ENCODE results near the gene HIF1A. TPM values are rescaled to one million over a fixed set of nuclear protein-coding genes. Genes with fewer than 3 reads are reported as not detected.

HIF1A gene
- total and polyA plus RNA-seq, 2 donors (not counting 3 experiments of a cell fraction or from before 2014, with no cell fraction given) = 58.3 to 179 TPM

DNA sequence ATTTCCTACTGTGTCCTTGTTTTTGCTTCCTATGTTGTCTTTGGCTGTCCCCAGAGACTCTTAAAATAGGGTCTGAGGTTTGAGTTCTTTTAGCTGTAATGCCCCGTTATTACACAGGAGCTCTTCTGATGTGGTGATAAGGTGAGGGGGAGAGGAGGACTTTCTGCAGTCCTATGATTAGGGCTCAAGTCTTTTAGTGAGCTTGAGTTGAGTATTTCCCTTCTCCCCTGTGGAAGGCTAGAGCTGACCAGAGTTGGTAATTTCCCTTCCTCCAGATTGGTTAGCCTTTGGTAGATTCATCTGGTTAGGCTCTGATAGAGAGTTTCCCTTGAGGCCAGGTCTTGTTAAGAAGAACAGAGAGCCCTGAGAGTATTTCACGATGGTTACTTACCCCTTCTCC lies 4.3 kb upstream of the HIF1A start:
- CTCF ChIA-PET = interaction anchor here (0.9 to 1.6 kb wide), 3 partner anchors 8 to 110 kb away, joined by 3 to 6 read pairs (median 4); no protein-coding TSS in a partner anchor

More for the DNA sequence above, 4.3 kb upstream of the HIF1A start:
- FAIRE-seq = no peak
- H3K4me1 ChIP-seq (ENCODE audit: control insufficient read depth, extremely low read depth, insufficient read depth, low read length) = peaks cover 5% of the 10 kb centered on the region
- no peak for DNase-seq (ENCODE audit: low read depth, low spot score)
- H3K36me3 ChIP-seq (ENCODE audit: control insufficient read depth in 2 of 2, extremely low read depth in 1 of 2, insufficient read depth in 2 of 2, low read length in 2 of 2) = no peaks in the 10 kb centered on the region
- no peaks in the 10 kb centered on the region for H3K9me1 ChIP-seq (replicated peaks; ENCODE audit: control insufficient read depth, extremely low read depth, insufficient read depth, low read length)
- POLR2A ChIA-PET = interaction anchor here (0.6 kb wide), 1 partner anchor 302 kb away, joined by 3 read pairs; no protein-coding TSS in a partner anchor
- intact Hi-C loops (cut with micrococcal nuclease) = no loop called here
- peaks cover 6% of the 10 kb centered on the region for H3K79me2 ChIP-seq (ENCODE audit: control insufficient read depth, insufficient read depth, low read length)
- no peak overlapping the region for H3K4me3 ChIP-seq (replicated peaks in 1 of 3; ENCODE audit: insufficient read depth in 1 of 3, low read depth in 1 of 3, low read length in 3 of 3)
- dilution Hi-C loops (cut with MboI; ENCODE audit: extremely low pct_ligation_motif_present, low sequenced_read_pairs) = no loop called here
- H3K27me3 ChIP-seq (ENCODE audit: control insufficient read depth in 2 of 2, insufficient read depth in 2 of 2, low read length in 2 of 2) = no peaks in the 10 kb centered on the region
- no peak overlapping the region for H3K27ac ChIP-seq (ENCODE audit: insufficient read depth, low read depth, low read length)
- H3K4me2 ChIP-seq (ENCODE audit: insufficient read depth, low read length) = no peak overlapping the region
- H2AFZ ChIP-seq (ENCODE audit: low read depth, low read length) = no peak overlapping the region
- BruUV-seq (replicated peaks) = no TSS peak
- no peak overlapping the region for H3K9ac ChIP-seq (replicated peaks; ENCODE audit: extremely low read depth, insufficient read depth, low read length)
- no peaks in the 10 kb centered on the region for H4K20me1 ChIP-seq (replicated peaks; ENCODE audit: control insufficient read depth, extremely low read depth, insufficient read depth, low read length)
- no peak for TF ChIP-seq EZH2 (IDR thresholded peaks at IDR 0.05; ENCODE audit: borderline replicate concordance, low read depth, low read length, severe bottlenecking)
- no peak for TF ChIP-seq JUN (IDR thresholded peaks at IDR 0.05; ENCODE audit: borderline replicate concordance, insufficient read depth, insufficient read length, low read depth)
- TF ChIP-seq, protein P1, sequence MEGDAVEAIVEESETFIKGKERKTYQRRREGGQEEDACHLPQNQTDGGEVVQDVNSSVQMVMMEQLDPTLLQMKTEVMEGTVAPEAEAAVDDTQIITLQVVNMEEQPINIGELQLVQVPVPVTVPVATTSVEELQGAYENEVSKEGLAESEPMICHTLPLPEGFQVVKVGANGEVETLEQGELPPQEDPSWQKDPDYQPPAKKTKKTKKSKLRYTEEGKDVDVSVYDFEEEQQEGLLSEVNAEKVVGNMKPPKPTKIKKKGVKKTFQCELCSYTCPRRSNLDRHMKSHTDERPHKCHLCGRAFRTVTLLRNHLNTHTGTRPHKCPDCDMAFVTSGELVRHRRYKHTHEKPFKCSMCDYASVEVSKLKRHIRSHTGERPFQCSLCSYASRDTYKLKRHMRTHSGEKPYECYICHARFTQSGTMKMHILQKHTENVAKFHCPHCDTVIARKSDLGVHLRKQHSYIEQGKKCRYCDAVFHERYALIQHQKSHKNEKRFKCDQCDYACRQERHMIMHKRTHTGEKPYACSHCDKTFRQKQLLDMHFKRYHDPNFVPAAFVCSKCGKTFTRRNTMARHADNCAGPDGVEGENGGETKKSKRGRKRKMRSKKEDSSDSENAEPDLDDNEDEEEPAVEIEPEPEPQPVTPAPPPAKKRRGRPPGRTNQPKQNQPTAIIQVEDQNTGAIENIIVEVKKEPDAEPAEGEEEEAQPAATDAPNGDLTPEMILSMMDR (IDR thresholded peaks at IDR 0.05; ENCODE audit: extremely low read depth in 1 of 2, insufficient read depth in 1 of 2, low read depth in 1 of 2, low read length in 2 of 2) = no peak
- TF ChIP-seq, protein P2, sequence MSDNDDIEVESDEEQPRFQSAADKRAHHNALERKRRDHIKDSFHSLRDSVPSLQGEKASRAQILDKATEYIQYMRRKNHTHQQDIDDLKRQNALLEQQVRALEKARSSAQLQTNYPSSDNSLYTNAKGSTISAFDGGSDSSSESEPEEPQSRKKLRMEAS (IDR thresholded peaks at IDR 0.05; ENCODE audit: insufficient read depth, insufficient read length) = no peak
- no peak for TF ChIP-seq MYC (IDR thresholded peaks at IDR 0.05; ENCODE audit: low read depth, low read length)
- no peak for TF ChIP-seq POLR2AphosphoS5 (IDR thresholded peaks at IDR 0.05; ENCODE audit: insufficient read depth, low read depth, low read length)
- no peak for TF ChIP-seq POLR2A (IDR thresholded peaks at IDR 0.05; ENCODE audit: low read depth, low read length)
- no peak for TF ChIP-seq FOS (IDR thresholded peaks at IDR 0.05; ENCODE audit: borderline replicate concordance, insufficient read depth, low read length)
- TF ChIP-seq GATA2 (IDR thresholded peaks at IDR 0.05; ENCODE audit: insufficient read depth, insufficient read length, low read depth, low read length) = no peak
- H3K9me3 ChIP-seq (replicated peaks; ENCODE audit: control insufficient read depth, insufficient read depth, low read length) = no peaks in the 10 kb centered on the region
